Psoas muscle (tissue), 8 donors: ENCODE results near the gene CFD. TPM values are rescaled to one million over a fixed set of nuclear protein-coding genes. Genes with fewer than 3 reads are reported as not detected.
"Not testable (repeated sequence)": the region's sequence is repeated elsewhere in the genome, so short reads cannot be mapped to it uniquely, and the experiment has no call there.

Source experiments
- ATAC-seq, 4 donors: fragments of 200-7000 bp; cut with Tn5 transposase; one replicate each; pipeline ENCODE4 v1.9.1; 2020; ENCODE audit warnings: moderate library complexity in 3 of 4, mild to moderate bottlenecking in 2 of 4
- DNase-seq, 2 donors: peaks; one replicate each; pipeline ENCODE4 v3.0.0-alpha.2; 2020
- H3K27ac ChIP-seq: fragments of 200-600 bp; one replicate; pipeline ENCODE4 v1.8.0; 2022
- H3K27me3 ChIP-seq, 3 donors: fragments of 200-600 bp in 1 of 3; one replicate each; pipeline versions ENCODE4 v1.6.1 to v1.8.0; 2013 to 2022; ENCODE audit warnings: low read length in 2 of 3, mild to moderate bottlenecking in 2 of 3, moderate library complexity in 1 of 3; ENCODE audit not compliant: insufficient read depth in 3 of 3
- H3K36me3 ChIP-seq, 2 donors: fragments of 200-600 bp in 1 of 2; one replicate each; pipeline versions ENCODE4 v1.6.1 to v1.8.0; 2013 to 2022; ENCODE audit warnings: low read depth in 1 of 2, mild to moderate bottlenecking in 1 of 2, moderate library complexity in 1 of 2; ENCODE audit not compliant: insufficient read depth in 1 of 2
- H3K4me1 ChIP-seq: fragments of 200-600 bp; one replicate; pipeline ENCODE4 v1.8.0; 2022
- H3K4me3 ChIP-seq: fragments of 200-600 bp; one replicate; pipeline ENCODE4 v1.8.0; 2022; ENCODE audit warnings: mild to moderate bottlenecking
- H3K9me3 ChIP-seq: fragments of 200-600 bp; one replicate; pipeline ENCODE4 v1.8.0; 2022
- CTCF ChIP-seq: fragments of 200-600 bp; IDR thresholded peaks from one replicate; pipeline ENCODE4 v1.8.0; 2022; ENCODE audit warnings: antibody characterized with exemption
- WGBS, 3 donors: extraction: QIAGEN DNeasy Blood & Tissue Kit; methylation state at CpG; one replicate each; pipeline versions ENCODE4 v1.1.6 to v1.1.7; 2013; 5-methylcytosine and 5-hydroxymethylcytosine counted together
- intact Hi-C, 2 donors: fragments of 100-400 bp; cut with DNase I; formaldehyde crosslinking; loops; one replicate each; pipeline versions ENCODE4 v1.11.0 to v1.14.2; 2022
- polyA plus RNA-seq, 3 donors: library from polyadenylated mRNA; stranded (reverse); fragments of 200-250 nt; gene quantifications; one replicate each; pipeline ENCODE4 v1.2.3, GENCODE V29; 2013
- total RNA-seq, 4 donors: library from RNA; stranded (reverse); fragmentation: NEBNext Ultra II Directional in 2 of 4; extraction: Animal tissue kit (Norgen Biotek cat#: 25700) in 2 of 4; gene quantifications; one replicate each; pipeline versions ENCODE4 v1.2.1 to v1.2.4, GENCODE V29; 2021 to 2023
- donor health status: healthy with polysubstance abuse.
- donor health status: DM: no; HTN: no; CAD: no; lungs with moderate emphysema.
- donor health status: Bipolar disorder and iron deficiency.
- donor health status: healthy.
- donor health status: DM: yes; HTN: yes; CAD: no.
- donor health status: DM: no; HTN: no; CAD: no.
- donor health status: DM: no; HTN: no; CAD: no.
- donor health status: DM: yes; HTN: yes; CAD: no.

Gene CFD
- total and polyA plus RNA-seq, 7 donors: 56.8 to 142 (median 79.9) TPM

GRCh38 chr19:815079-815774 lies 44.2 kb upstream of the CFD start:
- Histone ChIP-seq H3K36me3 (peaks cover 7 to 29% of the 10 kb centered on the region in 2 donors), H3K27me3 (no peaks in the 10 kb centered on the region), H3K27ac (no peak overlapping the region), H3K9me3 (no peaks in the 10 kb centered on the region), H3K4me1 (no peaks in the 10 kb centered on the region), H3K4me3 (no peak overlapping the region)
- intact Hi-C loops: no loop called here
- 85% methylated on average over 33 to 47 of the region's 47 CpGs for WGBS, 3 donors
- DNase-seq (no peak), ATAC-seq (peak in 2 of 4 donors; percentile 19 to 24)
- no peak for TF ChIP-seq CTCF

GRCh38 chr19:815775-816499 lies 43.5 kb upstream of the CFD start:
- H3K4me1 ChIP-seq: no peaks in the 10 kb centered on the region
- peaks cover 2 to 22% of the 10 kb centered on the region in 2 donors for H3K36me3 ChIP-seq
- ATAC-seq (no peak), DNase-seq (no peak)
- intact Hi-C loops: no loop called here
- H3K4me3 ChIP-seq: no peak overlapping the region
- WGBS, 3 donors: 91 to 97% (median 97%) methylated on average over 13 of the region's 13 CpGs
- no peak overlapping the region for H3K27ac ChIP-seq
- no peaks in the 10 kb centered on the region for H3K27me3 ChIP-seq
- H3K9me3 ChIP-seq: no peaks in the 10 kb centered on the region
- no peak for TF ChIP-seq CTCF

DNA sequence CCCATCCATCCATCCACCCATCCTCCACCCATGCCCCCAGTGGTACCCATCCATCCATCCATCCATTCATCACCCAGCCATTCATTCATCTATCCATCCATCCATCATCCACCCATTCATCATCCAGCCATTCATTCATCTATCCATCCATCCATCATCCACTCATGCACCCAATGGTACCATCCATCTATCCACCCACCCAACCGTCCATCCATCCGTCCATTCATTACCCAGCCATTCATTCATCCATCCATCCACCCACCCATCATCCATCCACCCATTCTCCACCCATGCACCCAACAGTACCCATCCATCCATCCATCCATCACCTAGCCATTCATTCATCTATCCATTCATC lies 43.0 kb upstream of the CFD start:
- TF ChIP-seq CTCF: no peak
- no peak for DNase-seq
- Histone ChIP-seq H3K27ac (no peak overlapping the region), H3K27me3 (peaks cover 0 to 5% (median 1%) of the 10 kb centered on the region in 3 donors), H3K9me3 (no peaks in the 10 kb centered on the region), H3K36me3 (peaks cover 0 to 16% of the 10 kb centered on the region in 2 donors), H3K4me3 (no peak overlapping the region), H3K4me1 (no peaks in the 10 kb centered on the region)
- intact Hi-C loops: no loop called here
- no peak for ATAC-seq
- WGBS, 3 donors: 88 to 98% (median 96%) methylated on average over 2 of the region's 2 CpGs

DNA sequence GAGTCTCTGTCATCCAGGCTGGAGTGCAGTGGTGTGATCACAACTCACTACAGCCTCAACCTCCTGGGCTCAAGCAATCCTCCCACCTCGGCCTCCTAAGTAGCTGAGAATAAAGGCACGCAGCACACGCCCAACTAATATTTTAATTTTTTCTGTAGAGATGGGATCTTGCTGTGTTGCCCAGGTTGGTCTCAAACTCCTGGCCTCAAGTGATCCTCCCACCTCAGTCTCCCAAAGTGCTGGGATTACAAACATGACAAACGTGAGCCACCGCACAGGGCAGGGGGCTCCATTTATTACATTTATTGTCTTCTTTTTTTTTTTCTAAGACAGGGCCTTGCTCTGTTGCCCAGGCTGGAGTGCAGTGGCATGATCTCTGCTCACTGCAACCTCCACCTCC lies 39.3 kb upstream of the CFD start:
- ATAC-seq, DNase-seq, intact Hi-C loops, H3K9me3 ChIP-seq, H3K4me1 ChIP-seq, H3K36me3 ChIP-seq, H3K4me3 ChIP-seq, H3K27ac ChIP-seq: not testable (repeated sequence)
- WGBS, 3 donors: 86 to 97% (median 94%) methylated on average over 5 of the region's 5 CpGs
- peaks cover 0 to 32% (median 11%) of the 10 kb centered on the region in 3 donors for H3K27me3 ChIP-seq

DNA sequence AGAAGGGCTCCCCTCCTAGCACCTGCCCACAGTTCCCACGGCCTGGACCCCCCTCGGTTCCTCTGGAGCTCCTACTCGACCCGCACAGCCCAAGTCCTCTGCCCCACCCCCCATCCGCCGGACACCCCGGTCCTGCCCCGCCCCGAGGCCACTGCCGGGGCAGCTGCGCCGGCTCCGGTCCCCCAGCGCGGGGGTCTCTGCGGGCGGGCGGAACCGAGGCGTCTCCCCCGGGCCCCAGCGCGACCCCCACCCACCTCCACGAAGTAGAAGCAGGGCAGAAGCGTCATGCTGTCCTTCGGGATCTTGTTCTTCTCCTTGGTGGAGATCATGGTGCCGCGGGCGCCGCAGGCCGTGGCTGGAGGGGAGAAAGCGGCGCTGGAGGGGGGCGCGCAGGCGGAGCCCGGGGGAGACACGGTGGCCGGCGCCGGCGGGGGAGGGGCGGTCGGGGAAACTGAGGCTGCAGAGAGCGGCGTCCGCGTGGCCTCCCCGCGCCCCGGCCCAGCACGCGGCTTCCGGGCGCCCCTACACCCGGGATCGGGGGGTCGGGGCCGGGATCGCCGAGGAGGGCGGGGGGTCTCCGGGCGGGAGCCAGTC lies 38.1 kb upstream of the CFD start:
- Histone ChIP-seq H3K27me3 (peaks cover 0 to 42% (median 11%) of the 10 kb centered on the region in 3 donors), H3K4me3 (peak overlapping the region; percentile 48), H3K4me1 (no peaks in the 10 kb centered on the region), H3K36me3 (no peaks in the 10 kb centered on the region), H3K27ac (no peak overlapping the region), H3K9me3 (no peaks in the 10 kb centered on the region)
- no peak for ATAC-seq
- 1 to 2% (median 2%) methylated on average over 27 to 64 of the region's 64 CpGs for WGBS, 3 donors
- intact Hi-C loops: no loop called here
- no peak for TF ChIP-seq CTCF
- DNase-seq: no peak
